ENCODE measurements around the gene SPATA45. TPM values are rescaled to one million over a fixed set of nuclear protein-coding genes. Genes with fewer than 3 reads are reported as not detected.

SPATA45 gene
- total RNA-seq, 1 experiment from 2014 or later: not detected

DNA sequence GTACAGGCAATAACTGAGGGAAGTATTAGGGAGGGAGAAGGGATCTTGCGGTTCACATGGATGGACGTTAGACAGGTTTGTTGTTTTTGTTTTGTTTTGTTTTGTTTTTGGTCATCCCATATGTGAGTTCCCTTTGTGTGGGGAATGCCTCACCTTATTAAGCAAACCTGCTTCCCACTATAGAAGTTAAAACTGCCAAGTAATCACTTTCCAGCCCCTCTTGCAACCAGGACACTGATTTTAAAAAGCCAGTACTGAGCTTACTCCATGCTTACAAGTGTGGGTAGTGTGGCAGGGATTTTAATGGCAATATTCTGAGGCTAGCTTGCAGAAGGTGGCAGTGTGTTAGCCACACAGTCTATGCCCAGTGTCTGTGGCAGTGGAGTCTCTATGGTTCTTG, 26.5 kb downstream of the SPATA45 start:
- ChIA-PET CTCF (interaction anchor here (0.6 to 2.8 kb wide), 4 partner anchors 13 to 1754 kb away, joined by 3 to 17 read pairs (median 3); no protein-coding TSS in a partner anchor), POLR2A (interaction anchor here (2.6 kb wide), 1 partner anchor 37 kb away, joined by 16 read pairs; the partner anchor contains the start of gene FLVCR1)
- H3K4me3 Mint-ChIP-seq (ENCODE audit: unreplicated experiment): no peak overlapping the region
- H3K4me1 Mint-ChIP-seq (ENCODE audit: insufficient read depth, unreplicated experiment): peaks cover 5% of the 10 kb centered on the region
- TF ChIP-seq, protein P1, sequence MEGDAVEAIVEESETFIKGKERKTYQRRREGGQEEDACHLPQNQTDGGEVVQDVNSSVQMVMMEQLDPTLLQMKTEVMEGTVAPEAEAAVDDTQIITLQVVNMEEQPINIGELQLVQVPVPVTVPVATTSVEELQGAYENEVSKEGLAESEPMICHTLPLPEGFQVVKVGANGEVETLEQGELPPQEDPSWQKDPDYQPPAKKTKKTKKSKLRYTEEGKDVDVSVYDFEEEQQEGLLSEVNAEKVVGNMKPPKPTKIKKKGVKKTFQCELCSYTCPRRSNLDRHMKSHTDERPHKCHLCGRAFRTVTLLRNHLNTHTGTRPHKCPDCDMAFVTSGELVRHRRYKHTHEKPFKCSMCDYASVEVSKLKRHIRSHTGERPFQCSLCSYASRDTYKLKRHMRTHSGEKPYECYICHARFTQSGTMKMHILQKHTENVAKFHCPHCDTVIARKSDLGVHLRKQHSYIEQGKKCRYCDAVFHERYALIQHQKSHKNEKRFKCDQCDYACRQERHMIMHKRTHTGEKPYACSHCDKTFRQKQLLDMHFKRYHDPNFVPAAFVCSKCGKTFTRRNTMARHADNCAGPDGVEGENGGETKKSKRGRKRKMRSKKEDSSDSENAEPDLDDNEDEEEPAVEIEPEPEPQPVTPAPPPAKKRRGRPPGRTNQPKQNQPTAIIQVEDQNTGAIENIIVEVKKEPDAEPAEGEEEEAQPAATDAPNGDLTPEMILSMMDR (IDR thresholded peaks at IDR 0.05; ENCODE audit: unreplicated experiment): no peak
- no peak for DNase-seq (ENCODE audit: unreplicated experiment)
- no peaks in the 10 kb centered on the region for H3K27me3 Mint-ChIP-seq (ENCODE audit: insufficient read depth, unreplicated experiment)
- intact Hi-C loops (cut with micrococcal nuclease): no loop called here
- peaks cover 15% of the 10 kb centered on the region for H3K9me3 Mint-ChIP-seq (ENCODE audit: unreplicated experiment)
- H3K27ac Mint-ChIP-seq (ENCODE audit: low read depth, unreplicated experiment): no peak overlapping the region
- H3K36me3 Mint-ChIP-seq (ENCODE audit: insufficient read depth, unreplicated experiment): no peaks in the 10 kb centered on the region
- no TSS peak for BruUV-seq (replicated peaks)

DNA sequence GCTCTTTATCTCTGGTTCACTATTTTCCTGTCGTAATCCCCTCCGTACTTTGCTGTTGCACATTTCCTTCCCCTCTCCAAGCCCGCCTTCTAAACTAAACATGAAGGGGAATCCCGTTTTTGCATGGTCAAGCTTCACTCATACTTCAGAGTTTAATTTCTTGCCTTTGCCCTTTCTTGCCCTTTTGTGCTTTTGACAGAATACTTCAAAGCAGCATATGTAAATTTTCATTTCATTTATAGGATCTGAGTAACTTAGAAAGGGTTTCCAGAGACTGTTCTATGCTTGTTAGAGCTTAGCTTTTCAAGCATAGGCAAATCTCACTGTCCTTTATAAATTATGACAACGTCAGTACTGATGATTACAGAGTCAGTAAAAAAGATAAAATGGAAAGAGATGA, 27.7 kb downstream of the SPATA45 start:
- H3K27ac Mint-ChIP-seq (ENCODE audit: low read depth, unreplicated experiment): no peak overlapping the region
- no TSS peak for BruUV-seq (replicated peaks)
- intact Hi-C loops (cut with micrococcal nuclease): loop anchor here (10.0 kb wide), 1 partner anchor 255 kb away; no protein-coding TSS in a partner anchor
- H3K4me1 Mint-ChIP-seq (ENCODE audit: insufficient read depth, unreplicated experiment): peaks cover 5% of the 10 kb centered on the region
- H3K9me3 Mint-ChIP-seq (ENCODE audit: unreplicated experiment): peaks cover 7% of the 10 kb centered on the region
- POLR2A ChIA-PET: interaction anchor here (0.6 to 2.6 kb wide), 3 partner anchors 28 to 1000 kb away, joined by 3 to 16 read pairs (median 3); partner anchors contain the start of genes FLVCR1, NSL1 and TATDN3
- no peaks in the 10 kb centered on the region for H3K27me3 Mint-ChIP-seq (ENCODE audit: insufficient read depth, unreplicated experiment)
- TF ChIP-seq, protein P1 (IDR thresholded peaks at IDR 0.05; ENCODE audit: unreplicated experiment): no peak
- DNase-seq (ENCODE audit: unreplicated experiment): no peak
- CTCF ChIA-PET: interaction anchor here (0.7 to 2.8 kb wide), 2 partner anchors 25 to 175 kb away, joined by 4 to 17 read pairs; no protein-coding TSS in a partner anchor
- H3K36me3 Mint-ChIP-seq (ENCODE audit: insufficient read depth, unreplicated experiment): peaks cover 3% of the 10 kb centered on the region
- no peak overlapping the region for H3K4me3 Mint-ChIP-seq (ENCODE audit: unreplicated experiment)

DNA sequence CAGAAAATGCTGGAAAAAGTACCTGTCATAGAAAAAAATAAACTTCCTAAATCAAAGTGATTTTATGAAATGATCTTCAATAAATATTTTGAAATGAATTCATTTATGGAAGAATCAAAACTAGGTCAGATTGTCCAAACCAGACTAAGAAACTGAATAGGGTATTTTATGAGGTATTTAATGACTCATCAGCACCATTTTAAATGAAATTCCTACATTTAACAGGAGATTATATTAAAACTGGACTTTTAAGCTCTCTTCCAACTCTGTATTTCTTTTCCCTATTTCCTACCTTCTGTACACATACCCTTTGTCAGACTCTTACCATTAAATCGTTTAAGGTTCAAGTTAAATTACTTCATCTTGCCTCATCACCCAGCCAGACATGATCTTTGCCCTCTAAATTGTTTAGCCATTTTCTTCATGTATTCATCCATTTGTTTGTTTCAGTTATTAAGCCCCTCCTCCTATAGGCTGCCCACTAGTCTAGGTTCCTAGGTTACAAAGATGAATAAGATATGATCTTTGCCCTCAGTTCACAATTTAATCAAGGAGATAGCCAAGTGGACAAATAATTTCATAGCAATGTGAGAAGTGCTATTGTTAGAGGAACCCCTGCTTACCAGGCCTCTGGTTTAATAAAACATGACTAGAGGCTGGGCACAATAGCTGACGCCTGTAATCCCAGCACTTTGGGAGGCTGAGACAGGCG, 30.7 kb downstream of the SPATA45 start:
- no peaks in the 10 kb centered on the region for H3K9me3 Mint-ChIP-seq (ENCODE audit: unreplicated experiment)
- POLR2A ChIA-PET: interaction anchor here (1.1 kb wide), 1 partner anchor 22 kb away, joined by 3 read pairs; no protein-coding TSS in a partner anchor
- no TSS peak for BruUV-seq (replicated peaks)
- peaks cover 9% of the 10 kb centered on the region for H3K36me3 Mint-ChIP-seq (ENCODE audit: insufficient read depth, unreplicated experiment)
- DNase-seq (ENCODE audit: unreplicated experiment): no peak
- CTCF ChIA-PET: interaction anchor here (0.6 to 1.9 kb wide), 7 partner anchors 16 to 178 kb away, joined by 3 to 8 read pairs (median 4); partner anchors contain the start of gene NSL1
- H3K4me1 Mint-ChIP-seq (ENCODE audit: insufficient read depth, unreplicated experiment): peaks cover 5% of the 10 kb centered on the region
- no peaks in the 10 kb centered on the region for H3K27me3 Mint-ChIP-seq (ENCODE audit: insufficient read depth, unreplicated experiment)
- H3K27ac Mint-ChIP-seq (ENCODE audit: low read depth, unreplicated experiment): no peak overlapping the region
- TF ChIP-seq, protein P1 (IDR thresholded peaks at IDR 0.05; ENCODE audit: unreplicated experiment): no peak
- intact Hi-C loops (cut with micrococcal nuclease): loop anchor here (10.0 kb wide), 1 partner anchor 258 kb away; no protein-coding TSS in a partner anchor
- H3K4me3 Mint-ChIP-seq (ENCODE audit: unreplicated experiment): no peak overlapping the region
